Stimulated activated naive CD8-positive, alpha-beta T cell treated with anti-CD3 and anti-CD28 coated beads, Interleukin-15, Interleukin-2, amounts not matched to agents 100 ng/mL and 50 ng/mL, for 24 hours (primary cell): ENCODE measurements around the gene RIMS4.

Source experiments
- H3K27ac Mint-ChIP-seq: one replicate; pipeline ENCODE4 v1.8.0; 2021; ENCODE audit warnings: mild to moderate bottlenecking, mixed read lengths
- H3K27me3 Mint-ChIP-seq: one replicate; pipeline ENCODE4 v1.8.0; 2021; ENCODE audit warnings: mixed read lengths
- H3K36me3 Mint-ChIP-seq: one replicate; pipeline ENCODE4 v1.8.0; 2021; ENCODE audit warnings: low read depth, mixed read lengths
- H3K4me1 Mint-ChIP-seq: one replicate; pipeline ENCODE4 v1.8.0; 2021; ENCODE audit warnings: low read depth, mixed read lengths
- H3K4me3 Mint-ChIP-seq: one replicate; pipeline ENCODE4 v1.8.0; 2021; ENCODE audit warnings: mild to moderate bottlenecking, mixed read lengths
- H3K9me3 Mint-ChIP-seq: one replicate; pipeline ENCODE4 v1.8.0; 2021; ENCODE audit warnings: mixed read lengths

Gene RIMS4

GRCh38 chr20:44722990-44723389, 87.4 kb downstream of the RIMS4 start:
- no peaks in the 10 kb centered on the region for H3K36me3 Mint-ChIP-seq
- no peak overlapping the region for H3K27ac Mint-ChIP-seq
- no peaks in the 10 kb centered on the region for H3K4me1 Mint-ChIP-seq
- no peak overlapping the region for H3K4me3 Mint-ChIP-seq
- H3K27me3 Mint-ChIP-seq = no peaks in the 10 kb centered on the region
- H3K9me3 Mint-ChIP-seq = no peaks in the 10 kb centered on the region

GRCh38 chr20:44721785-44722054, 88.6 kb downstream of the RIMS4 start:
- no peaks in the 10 kb centered on the region for H3K4me1 Mint-ChIP-seq
- no peaks in the 10 kb centered on the region for H3K36me3 Mint-ChIP-seq
- H3K27ac Mint-ChIP-seq = no peak overlapping the region
- H3K4me3 Mint-ChIP-seq = no peak overlapping the region
- no peaks in the 10 kb centered on the region for H3K27me3 Mint-ChIP-seq
- no peaks in the 10 kb centered on the region for H3K9me3 Mint-ChIP-seq

- Mint-ChIP-seq H3K4me3 (no peak overlapping the region), H3K4me1 (no peaks in the 10 kb centered on the region), H3K27me3 (no peaks in the 10 kb centered on the region), H3K36me3 (no peaks in the 10 kb centered on the region), H3K27ac (no peak overlapping the region), H3K9me3 (no peaks in the 10 kb centered on the region)
Measured at GRCh38 chr20:44720997-44721784, 89.2 kb downstream of the RIMS4 start.

- Mint-ChIP-seq H3K36me3 (no peaks in the 10 kb centered on the region), H3K4me3 (no peak overlapping the region), H3K27ac (no peak overlapping the region), H3K27me3 (no peaks in the 10 kb centered on the region), H3K4me1 (no peaks in the 10 kb centered on the region), H3K9me3 (no peaks in the 10 kb centered on the region)
Measured at GRCh38 chr20:44720621-44720996, 89.7 kb downstream of the RIMS4 start.

GRCh38 chr20:44719841-44720240, 90.5 kb downstream of the RIMS4 start:
- H3K27ac Mint-ChIP-seq = no peak overlapping the region
- H3K4me3 Mint-ChIP-seq = no peak overlapping the region
- H3K4me1 Mint-ChIP-seq = no peaks in the 10 kb centered on the region

GRCh38 chr20:44717986-44718385, 92.4 kb downstream of the RIMS4 start:
- no peaks in the 10 kb centered on the region for H3K36me3 Mint-ChIP-seq
- H3K4me3 Mint-ChIP-seq = no peak overlapping the region
- H3K27ac Mint-ChIP-seq = no peak overlapping the region
- H3K9me3 Mint-ChIP-seq = no peaks in the 10 kb centered on the region
- H3K4me1 Mint-ChIP-seq = no peaks in the 10 kb centered on the region
- no peaks in the 10 kb centered on the region for H3K27me3 Mint-ChIP-seq

More at GRCh38 chr20:44719841-44720240, 90.5 kb downstream of the RIMS4 start:
- H3K9me3 Mint-ChIP-seq = no peaks in the 10 kb centered on the region
- no peaks in the 10 kb centered on the region for H3K27me3 Mint-ChIP-seq
- H3K36me3 Mint-ChIP-seq = no peaks in the 10 kb centered on the region

- no peaks in the 10 kb centered on the region for H3K9me3 Mint-ChIP-seq
- no peaks in the 10 kb centered on the region for H3K4me1 Mint-ChIP-seq
- no peak overlapping the region for H3K4me3 Mint-ChIP-seq
- H3K27me3 Mint-ChIP-seq = no peaks in the 10 kb centered on the region
- H3K36me3 Mint-ChIP-seq = no peaks in the 10 kb centered on the region
- no peak overlapping the region for H3K27ac Mint-ChIP-seq
Measured at GRCh38 chr20:44716309-44717106, 93.8 kb downstream of the RIMS4 start.

- Mint-ChIP-seq H3K27me3 (no peaks in the 10 kb centered on the region), H3K36me3 (no peaks in the 10 kb centered on the region), H3K27ac (no peak overlapping the region), H3K4me3 (no peak overlapping the region), H3K4me1 (no peaks in the 10 kb centered on the region), H3K9me3 (no peaks in the 10 kb centered on the region)
Measured at GRCh38 chr20:44715499-44716308, 94.6 kb downstream of the RIMS4 start.

- no peaks in the 10 kb centered on the region for H3K9me3 Mint-ChIP-seq
- no peaks in the 10 kb centered on the region for H3K27me3 Mint-ChIP-seq
- H3K36me3 Mint-ChIP-seq = no peaks in the 10 kb centered on the region
- no peak within 1 kb of the TSS for H3K4me3 Mint-ChIP-seq
- no peak within 1 kb of the TSS for H3K27ac Mint-ChIP-seq
- no peaks in the 10 kb centered on the region for H3K4me1 Mint-ChIP-seq
Measured at GRCh38 chr20:44714701-44715498, 95.4 kb downstream of the RIMS4 start, which contains the start of gene CCN5. TSS of gene CCN5 (plus strand) at chr20:44715369. CDS start at chr20:44715391, 22 bp downstream.

GRCh38 chr20:44714102-44714700, 96.1 kb downstream of the RIMS4 start:
- H3K27me3 Mint-ChIP-seq = no peaks in the 10 kb centered on the region

GRCh38 chr20:44711237-44711636, 99.1 kb downstream of the RIMS4 start:
- H3K36me3 Mint-ChIP-seq = no peaks in the 10 kb centered on the region
- H3K4me3 Mint-ChIP-seq = no peak overlapping the region
- H3K27ac Mint-ChIP-seq = no peak overlapping the region
- H3K27me3 Mint-ChIP-seq = no peaks in the 10 kb centered on the region
- H3K4me1 Mint-ChIP-seq = no peaks in the 10 kb centered on the region
- no peaks in the 10 kb centered on the region for H3K9me3 Mint-ChIP-seq

More at GRCh38 chr20:44714102-44714700, 96.1 kb downstream of the RIMS4 start:
- no peaks in the 10 kb centered on the region for H3K9me3 Mint-ChIP-seq
- no peaks in the 10 kb centered on the region for H3K4me1 Mint-ChIP-seq
- no peak overlapping the region for H3K27ac Mint-ChIP-seq
- H3K4me3 Mint-ChIP-seq = no peak overlapping the region
- no peaks in the 10 kb centered on the region for H3K36me3 Mint-ChIP-seq

GRCh38 chr20:44709797-44710196, 100.5 kb downstream of the RIMS4 start:
- H3K27me3 Mint-ChIP-seq = no peaks in the 10 kb centered on the region
- no peaks in the 10 kb centered on the region for H3K9me3 Mint-ChIP-seq
- H3K4me1 Mint-ChIP-seq = no peaks in the 10 kb centered on the region
- no peak overlapping the region for H3K4me3 Mint-ChIP-seq
- H3K27ac Mint-ChIP-seq = no peak overlapping the region
- no peaks in the 10 kb centered on the region for H3K36me3 Mint-ChIP-seq

GRCh38 chr20:44709380-44709779, 101.0 kb downstream of the RIMS4 start:
- Mint-ChIP-seq H3K27me3 (no peaks in the 10 kb centered on the region), H3K9me3 (no peaks in the 10 kb centered on the region), H3K4me1 (no peaks in the 10 kb centered on the region), H3K27ac (no peak overlapping the region), H3K4me3 (no peak overlapping the region), H3K36me3 (no peaks in the 10 kb centered on the region)

- no peak overlapping the region for H3K27ac Mint-ChIP-seq
- H3K9me3 Mint-ChIP-seq = no peaks in the 10 kb centered on the region
- H3K27me3 Mint-ChIP-seq = no peaks in the 10 kb centered on the region
- H3K4me3 Mint-ChIP-seq = no peak overlapping the region
- no peaks in the 10 kb centered on the region for H3K36me3 Mint-ChIP-seq
- no peaks in the 10 kb centered on the region for H3K4me1 Mint-ChIP-seq
Measured at GRCh38 chr20:44707018-44707579, 103.2 kb downstream of the RIMS4 start.
